Ascending aorta (tissue), 2 donors: Measurements from ENCODE around the gene SLC39A9. TPM values are rescaled to one million over a fixed set of nuclear protein-coding genes. Genes with fewer than 3 reads are reported as not detected.

Experiments used
- DNase-seq, 2 donors: peaks; one replicate each; pipeline ENCODE4 v3.0.0-alpha.2; 2019; ENCODE audit warnings: low spot score in 2 of 2
- H3K27ac ChIP-seq, 2 donors: fragments of 200-600 bp; sonication (generic); one replicate each; pipeline ENCODE4 v1.5.1; 2016 to 2017; ENCODE audit warnings: mild to moderate bottlenecking in 1 of 2
- H3K27me3 ChIP-seq: fragments of 200-600 bp; sonication (generic); one replicate; pipeline ENCODE4 v1.5.1; 2017
- H3K36me3 ChIP-seq, 2 donors: fragments of 200-600 bp; sonication (generic); one replicate each; pipeline ENCODE4 v1.5.1; 2016
- H3K4me1 ChIP-seq, 2 donors: fragments of 200-600 bp; sonication (generic); one replicate each; pipeline ENCODE4 v1.5.1; 2016 to 2017; ENCODE audit warnings: mild to moderate bottlenecking in 1 of 2
- H3K4me3 ChIP-seq, 2 donors: fragments of 200-600 bp; sonication (generic); one replicate each; pipeline ENCODE4 v1.5.1; 2016 to 2017; ENCODE audit warnings: mild to moderate bottlenecking in 1 of 2
- H3K9me3 ChIP-seq, 2 donors: fragments of 200-600 bp; sonication (generic); one replicate each; pipeline ENCODE4 v1.5.1; 2016
- CTCF ChIP-seq, 3 experiments: fragments of 200-600 bp in 2 of 3; fragments of 450-650 bp in 1 of 3; sonication (generic) in 2 of 3; IDR thresholded peaks; one replicate each; pipeline ENCODE4 v1.5.1; 2016 to 2019; ENCODE audit warnings: antibody characterized with exemption in 3 of 3, mild to moderate bottlenecking in 1 of 3, moderate library complexity in 1 of 3
- intact Hi-C: fragments of 100-400 bp; cut with DNase I; formaldehyde crosslinking; loops from one replicate; pipeline ENCODE4 v1.15.1; 2023
- total RNA-seq: library from RNA; depleted of rRNA; stranded (reverse); fragments of >200 nt; gene quantifications from one replicate; pipeline ENCODE4 v1.1.0, GENCODE V29; 2016

SLC39A9 gene, protein sequence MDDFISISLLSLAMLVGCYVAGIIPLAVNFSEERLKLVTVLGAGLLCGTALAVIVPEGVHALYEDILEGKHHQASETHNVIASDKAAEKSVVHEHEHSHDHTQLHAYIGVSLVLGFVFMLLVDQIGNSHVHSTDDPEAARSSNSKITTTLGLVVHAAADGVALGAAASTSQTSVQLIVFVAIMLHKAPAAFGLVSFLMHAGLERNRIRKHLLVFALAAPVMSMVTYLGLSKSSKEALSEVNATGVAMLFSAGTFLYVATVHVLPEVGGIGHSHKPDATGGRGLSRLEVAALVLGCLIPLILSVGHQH
- 26.2 TPM for total RNA-seq

GRCh38 chr14:69398053-69398817 is at the start of gene SLC39A9, which contains the start of gene ERH:
TSS of gene SLC39A9 (plus strand) at chr14:69398692. CDS start at chr14:69399370, 678 bp downstream.
TSS of gene ERH (minus strand) at chr14:69398299. CDS start at chr14:69398233, 66 bp downstream.
- DNase-seq = peak; percentile 85 to 98
- no peaks in the 10 kb centered on the region for H3K27me3 ChIP-seq
- H3K27ac ChIP-seq = peak within 1 kb of the TSS; percentile 87 to 92
- H3K36me3 ChIP-seq = peaks cover 22 to 26% of the 10 kb centered on the region in 2 donors
- no peaks in the 10 kb centered on the region for H3K9me3 ChIP-seq
- peak within 1 kb of the TSS; percentile 82 to 95 for H3K4me3 ChIP-seq
- TF ChIP-seq CTCF (IDR thresholded peaks at IDR 0.05) = no peak
- intact Hi-C loops = loop anchor here (2.0 to 10.0 kb wide), 5 partner anchors 64 to 1579 kb away; partner anchors contain the start of genes DCAF5, RAD51B and SRSF5
- H3K4me1 ChIP-seq = peaks cover 8 to 34% of the 10 kb centered on the region in 2 donors

DNA sequence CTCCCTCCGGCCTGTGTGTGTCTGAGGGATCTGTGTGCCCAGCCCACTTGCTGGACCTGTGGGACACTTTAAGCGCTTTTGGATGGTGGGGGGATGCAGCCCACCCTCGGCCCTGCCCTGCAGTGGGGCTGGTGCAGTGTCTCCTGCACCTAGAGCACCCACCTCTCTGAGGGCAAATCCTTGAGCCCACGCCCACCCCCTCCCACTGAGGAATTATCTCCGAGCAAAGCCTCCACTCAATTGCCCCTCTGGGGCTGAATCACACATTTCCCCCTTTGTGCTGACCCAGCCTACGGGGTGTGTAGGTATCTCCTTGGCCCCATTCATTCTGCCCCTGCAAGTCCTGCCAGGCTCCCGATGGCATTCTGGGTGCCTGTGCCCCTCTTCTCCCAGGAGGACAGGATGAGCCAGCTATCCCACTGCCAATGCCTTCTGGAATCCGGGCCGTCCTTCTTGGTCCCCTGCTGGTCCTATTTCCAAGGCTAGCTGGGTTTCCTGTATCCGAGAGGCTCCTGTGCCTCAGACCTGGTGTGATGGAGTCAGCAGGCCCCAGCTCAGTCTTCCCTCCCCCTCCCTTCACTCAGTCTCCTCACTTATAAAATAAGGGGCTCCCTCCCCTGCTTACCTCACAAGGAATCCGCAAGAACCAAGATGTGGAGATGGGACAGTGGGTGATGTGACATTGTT is 49.3 kb upstream of the SLC39A9 start:
- H3K9me3 ChIP-seq = no peaks in the 10 kb centered on the region
- no peaks in the 10 kb centered on the region for H3K4me1 ChIP-seq
- H3K4me3 ChIP-seq = no peak overlapping the region
- no peaks in the 10 kb centered on the region for H3K36me3 ChIP-seq
- intact Hi-C loops = no loop called here
- no peak for DNase-seq
- H3K27me3 ChIP-seq = no peaks in the 10 kb centered on the region
- no peak overlapping the region for H3K27ac ChIP-seq
- no peak for TF ChIP-seq CTCF (IDR thresholded peaks at IDR 0.05)

DNA sequence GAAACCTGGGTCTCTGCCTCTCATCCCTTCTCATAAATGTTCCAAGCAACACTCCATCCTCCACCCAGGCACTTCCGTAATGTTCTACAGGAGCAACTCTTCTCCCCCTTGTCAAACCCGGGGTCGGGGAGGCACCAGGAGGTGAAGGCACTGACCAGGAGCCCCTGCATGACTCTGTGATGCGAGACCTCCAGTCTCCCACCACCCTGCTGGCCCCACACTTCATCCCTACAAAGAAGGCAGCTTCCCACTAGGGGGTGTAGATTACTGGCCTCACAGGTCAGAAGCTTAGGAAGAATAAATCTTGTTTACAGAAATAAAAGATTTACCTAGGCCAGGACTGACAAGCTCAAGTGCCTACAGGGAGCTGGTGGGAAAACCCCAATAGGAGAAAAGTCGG is 47.6 kb upstream of the SLC39A9 start:
- no peaks in the 10 kb centered on the region for H3K36me3 ChIP-seq
- intact Hi-C loops = no loop called here

GRCh38 chr14:69351385-69351784 is 47.1 kb upstream of the SLC39A9 start:
- Histone ChIP-seq H3K27ac (no peak overlapping the region), H3K9me3 (no peaks in the 10 kb centered on the region), H3K4me3 (no peak overlapping the region), H3K27me3 (no peaks in the 10 kb centered on the region), H3K36me3 (no peaks in the 10 kb centered on the region), H3K4me1 (peaks cover 2 to 19% of the 10 kb centered on the region in 2 donors)
- intact Hi-C loops = no loop called here
- no peak for TF ChIP-seq CTCF (IDR thresholded peaks at IDR 0.05)
- no peak for DNase-seq

More for the DNA sequence above, 47.6 kb upstream of the SLC39A9 start:
- H3K27ac ChIP-seq = no peak overlapping the region
- no peaks in the 10 kb centered on the region for H3K27me3 ChIP-seq
- H3K4me3 ChIP-seq = no peak overlapping the region
- H3K4me1 ChIP-seq = peaks cover 2 to 15% of the 10 kb centered on the region in 2 donors
- no peak for DNase-seq
- no peak for TF ChIP-seq CTCF (IDR thresholded peaks at IDR 0.05)
- no peaks in the 10 kb centered on the region for H3K9me3 ChIP-seq

DNA sequence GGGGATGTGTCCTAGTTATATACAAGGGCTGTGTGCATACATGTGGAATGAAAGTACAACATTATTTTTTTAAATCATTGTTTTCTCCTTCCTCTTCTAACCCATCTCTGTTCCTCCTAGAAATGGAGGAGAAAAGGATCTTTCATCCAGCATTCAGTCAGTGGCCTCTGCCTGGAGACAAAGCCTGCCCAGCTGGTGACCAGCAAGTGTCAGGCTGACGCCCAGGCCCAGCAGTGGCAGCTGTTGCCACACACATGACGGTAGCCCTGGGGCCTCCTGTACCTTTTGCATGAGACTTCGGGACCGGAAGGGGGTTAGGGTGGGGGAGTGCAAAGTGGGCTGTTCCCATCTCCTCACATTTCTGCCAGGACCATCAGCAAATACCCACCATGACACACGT is 46.6 kb upstream of the SLC39A9 start:
- no peak overlapping the region for H3K27ac ChIP-seq
- no peak overlapping the region for H3K4me3 ChIP-seq
- no peak for TF ChIP-seq CTCF (IDR thresholded peaks at IDR 0.05)
- H3K36me3 ChIP-seq = no peaks in the 10 kb centered on the region
- no peak for DNase-seq
- H3K4me1 ChIP-seq = peaks cover 2 to 19% of the 10 kb centered on the region in 2 donors
- no peaks in the 10 kb centered on the region for H3K27me3 ChIP-seq
- intact Hi-C loops = no loop called here
- no peaks in the 10 kb centered on the region for H3K9me3 ChIP-seq
